Umbilical cord (tissue), 2 donors: ENCODE data around the gene MAPK9. TPM values are rescaled to one million over a fixed set of nuclear protein-coding genes. Genes with fewer than 3 reads are reported as not detected.

Experiments used
- DNase-seq: peaks from one replicate; pipeline ENCODE4 v3.0.0-alpha.2; 2015; ENCODE audit warnings: low spot score
- total RNA-seq: library from RNA; depleted of rRNA; stranded (reverse); fragments of >200 nt; gene quantifications from one replicate; pipeline ENCODE4 v1.2.3, GENCODE V29; 2014; ENCODE audit warnings: low replicate concordance; ENCODE audit not compliant: insufficient read depth

MAPK9 gene
- total RNA-seq, 1 donor from 2014 or later, result 32.0 TPM

- DNase-seq, result no peak
These were observed 3.2 kb upstream of the MAPK9 start for GRCh38 chr5:180294913-180295555.

- DNase-seq, result no peak
These were observed 2.5 kb upstream of the MAPK9 start for GRCh38 chr5:180294411-180294810.

DNA sequence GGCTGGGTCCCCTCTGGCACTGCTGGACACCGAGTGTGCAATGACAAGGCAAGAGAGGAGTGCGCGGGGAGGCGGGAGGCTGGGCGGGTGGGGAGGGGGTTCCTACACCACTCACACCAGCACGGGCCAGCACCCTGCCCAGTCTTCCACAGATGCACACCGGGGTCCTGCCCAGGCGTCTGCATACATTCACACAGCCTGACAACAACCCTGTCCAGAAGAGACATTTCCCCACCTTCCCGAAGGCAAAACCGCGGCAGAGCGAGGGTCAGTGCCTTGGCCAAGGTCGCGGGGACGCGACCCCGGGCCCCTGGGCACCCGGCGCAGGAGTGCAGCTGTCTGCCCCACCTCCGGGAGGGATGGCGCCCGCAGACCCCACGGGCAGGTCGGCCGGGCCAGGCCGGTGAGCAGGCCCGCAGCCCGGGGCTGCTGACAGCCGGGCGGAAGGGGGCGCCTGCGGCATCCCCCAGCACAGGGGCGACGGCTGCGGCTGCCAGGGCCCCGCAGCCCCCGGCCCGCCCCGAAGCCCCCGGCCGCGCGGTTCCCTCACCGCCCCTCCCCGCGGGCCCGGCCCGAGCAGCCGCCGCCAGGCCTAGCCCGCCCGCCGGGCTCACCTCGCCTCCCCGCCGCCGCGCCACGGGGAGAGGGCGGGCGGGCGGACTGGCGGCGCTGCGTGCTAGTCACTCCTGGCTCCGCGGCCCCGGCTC is 496 bp downstream of the MAPK9 start:
- no peak for DNase-seq

GRCh38 chr5:180290568-180291233 is 1.2 kb downstream of the MAPK9 start:
- no peak for DNase-seq

DNA sequence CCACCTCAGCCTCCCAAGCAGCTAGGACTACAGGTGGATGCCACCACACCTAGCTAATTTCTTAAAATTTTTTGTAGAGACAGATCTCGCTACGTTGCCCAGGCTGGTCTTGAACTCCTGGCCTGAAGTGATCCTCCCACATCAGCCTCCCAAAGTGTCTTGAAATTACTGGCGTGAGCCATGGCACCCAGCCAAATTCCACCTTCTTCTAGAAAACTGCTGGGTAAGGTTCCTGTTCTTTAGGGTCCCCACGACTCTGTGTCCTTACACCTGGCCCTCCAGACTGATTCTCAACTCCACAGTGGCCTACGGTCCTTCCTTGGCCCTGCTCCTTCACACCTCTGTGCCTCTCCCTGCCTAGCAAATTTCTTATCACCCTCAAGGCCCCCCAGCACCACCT is 1.9 kb downstream of the MAPK9 start:
- DNase-seq, result no peak

- DNase-seq, result no peak
These were observed 2.5 kb downstream of the MAPK9 start for GRCh38 chr5:180289433-180289832.

GRCh38 chr5:180287868-180288267 is 4.0 kb downstream of the MAPK9 start:
- DNase-seq, result no peak

GRCh38 chr5:180287404-180287803 is 4.5 kb downstream of the MAPK9 start:
- DNase-seq, result no peak

DNA sequence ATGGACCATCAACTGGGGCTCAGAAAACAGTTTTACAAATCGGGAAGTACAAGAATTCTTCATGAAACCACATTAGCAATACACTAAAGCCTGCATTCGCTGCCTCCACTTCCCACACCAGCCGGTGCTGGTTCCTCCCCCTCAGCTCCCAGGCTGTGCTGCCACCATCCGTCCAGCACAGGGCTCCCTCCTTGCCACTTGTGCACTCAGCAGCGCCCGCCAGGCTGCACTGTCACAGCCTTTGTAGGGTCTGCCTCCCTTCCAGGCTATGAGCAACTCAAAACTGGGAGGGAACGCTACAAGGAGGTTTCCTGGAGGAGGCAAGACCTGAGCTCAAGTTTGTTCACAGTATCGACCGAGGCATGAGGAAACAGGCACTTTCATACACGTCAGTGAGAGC is 7.7 kb downstream of the MAPK9 start:
- DNase-seq, result no peak

- DNase-seq, result no peak
These were observed 8.8 kb downstream of the MAPK9 start for GRCh38 chr5:180283026-180283615.

GRCh38 chr5:180282281-180282680 is 9.6 kb downstream of the MAPK9 start:
- DNase-seq, result no peak

GRCh38 chr5:180281706-180282105 is 10.2 kb downstream of the MAPK9 start:
- DNase-seq, result no peak

- DNase-seq, result no peak
These were observed 17.2 kb downstream of the MAPK9 start for GRCh38 chr5:180274695-180275094.

GRCh38 chr5:180271221-180271620 is 20.7 kb downstream of the MAPK9 start:
- DNase-seq, result no peak

DNA sequence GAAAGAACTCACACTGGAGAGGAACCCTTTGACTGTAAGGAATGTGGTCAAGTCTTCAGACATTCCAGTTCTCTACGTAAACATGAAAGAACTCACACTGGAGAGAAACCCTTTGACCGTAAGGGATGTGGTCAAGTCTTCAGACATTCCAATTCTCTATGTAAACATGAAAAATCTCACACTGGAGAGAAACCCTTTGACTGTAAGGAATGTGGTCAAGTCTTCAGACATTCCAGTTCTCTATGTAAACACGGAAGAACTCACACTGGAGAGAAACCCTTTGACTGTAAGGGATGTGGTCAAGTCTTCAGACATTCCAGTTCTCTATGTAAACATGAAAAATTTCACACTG is 32.6 kb downstream of the MAPK9 start:
- DNase-seq, result no peak

- no peak for DNase-seq
These were observed 38.7 kb downstream of the MAPK9 start for GRCh38 chr5:180253036-180253824.

- no peak for DNase-seq
These were observed 40.0 kb downstream of the MAPK9 start for GRCh38 chr5:180251887-180252286.

GRCh38 chr5:180251141-180251540 is 40.7 kb downstream of the MAPK9 start:
- no peak for DNase-seq

DNA sequence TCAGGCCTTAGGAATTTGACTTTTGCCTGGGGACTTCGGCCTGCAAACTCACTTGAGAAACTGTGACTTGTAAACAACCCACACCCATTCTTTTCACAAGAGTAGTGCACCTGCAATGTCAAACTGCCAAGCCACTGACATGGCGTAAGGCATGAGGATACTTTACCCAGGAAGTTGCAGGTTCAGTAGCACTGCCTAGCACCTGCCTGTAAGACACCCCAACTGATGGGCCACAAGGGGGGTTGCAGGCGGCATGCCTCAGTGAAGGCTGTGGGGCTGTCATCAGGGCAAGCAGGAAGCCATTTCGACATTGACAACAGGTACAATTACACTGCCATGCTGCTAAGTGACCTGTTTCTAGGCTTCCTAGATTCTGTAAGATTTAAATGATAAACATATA is 41.6 kb downstream of the MAPK9 start:
- no peak for DNase-seq

- no peak for DNase-seq
These were observed 50.3 kb downstream of the MAPK9 start for GRCh38 chr5:180241600-180241999.

DNA sequence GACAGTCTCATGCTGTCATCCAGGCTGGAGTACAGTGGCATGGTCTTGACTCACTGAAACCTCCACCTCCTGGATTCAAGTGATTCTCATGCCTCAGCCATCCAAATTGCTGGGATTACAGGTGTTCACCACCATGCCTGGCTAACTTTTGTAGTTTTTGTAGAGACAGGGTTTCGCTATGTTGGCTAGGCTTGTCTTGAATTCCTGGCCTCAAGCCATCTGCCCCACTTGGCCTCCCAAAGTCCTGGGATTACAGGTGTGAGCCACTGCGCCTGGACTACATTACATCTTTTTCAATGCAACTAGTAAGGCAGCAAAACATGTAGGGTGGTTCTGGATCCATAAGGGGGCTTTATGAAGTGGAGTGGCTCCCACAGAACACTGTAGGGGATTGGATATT is 53.3 kb downstream of the MAPK9 start:
- DNase-seq, result no peak

GRCh38 chr5:180235846-180236245 is 56.0 kb downstream of the MAPK9 start:
- no peak for DNase-seq
